Nephron progenitor cell (in vitro differentiated cells): ENCODE measurements around the gene SNRNP35.
"Not testable (repeated sequence)": the region's sequence is repeated elsewhere in the genome, so short reads cannot be mapped to it uniquely, and the experiment has no call there.

Experiments used
- DNase-seq: peaks from one replicate; pipeline ENCODE4 v3.0.0; 2021
- H3K27ac Mint-ChIP-seq: 2 replicates; pipeline ENCODE4 v1.8.0; 2021; ENCODE audit warnings: mild to moderate bottlenecking, moderate library complexity, mixed read lengths
- H3K27me3 Mint-ChIP-seq: 2 replicates; pipeline ENCODE4 v1.8.0; 2021; ENCODE audit warnings: mild to moderate bottlenecking, low read depth, mixed read lengths; ENCODE audit not compliant: poor library complexity
- H3K36me3 Mint-ChIP-seq: 2 replicates; pipeline ENCODE4 v1.8.0; 2021; ENCODE audit warnings: low read depth, mixed read lengths
- H3K4me1 Mint-ChIP-seq: 2 replicates; pipeline ENCODE4 v1.8.0; 2021; ENCODE audit warnings: mixed read lengths
- H3K4me3 Mint-ChIP-seq: 2 replicates; pipeline ENCODE4 v1.8.0; 2021; ENCODE audit warnings: mild to moderate bottlenecking, moderate library complexity, mixed read lengths
- H3K9me3 Mint-ChIP-seq: 2 replicates; pipeline ENCODE4 v1.8.0; 2021; ENCODE audit warnings: mild to moderate bottlenecking, moderate library complexity, mixed read lengths
- CTCF ChIP-seq: fragments of 200-600 bp; sonication (generic); IDR thresholded peaks from 2 replicates; pipeline ENCODE4 v1.5.0; 2021; ENCODE audit warnings: antibody characterized with exemption

SNRNP35 gene

GRCh38 chr12:123475246-123475703 is 17.3 kb downstream of the SNRNP35 start:
- Mint-ChIP-seq H3K27me3 (peaks cover 3% of the 10 kb centered on the region), H3K9me3 (no peaks in the 10 kb centered on the region), H3K4me3 (peak overlapping the region; percentile 58), H3K4me1 (peaks cover 31% of the 10 kb centered on the region), H3K27ac (peak overlapping the region; percentile 97), H3K36me3 (peaks cover 73% of the 10 kb centered on the region)
- TF ChIP-seq CTCF, result no peak
- no peak for DNase-seq

GRCh38 chr12:123478069-123478468 is 20.1 kb downstream of the SNRNP35 start:
- peaks cover 3% of the 10 kb centered on the region for H3K27me3 Mint-ChIP-seq
- DNase-seq, result no peak
- no peak overlapping the region for H3K4me3 Mint-ChIP-seq
- peak overlapping the region; percentile 29 for H3K27ac Mint-ChIP-seq
- H3K4me1 Mint-ChIP-seq, result peaks cover 31% of the 10 kb centered on the region
- H3K9me3 Mint-ChIP-seq, result no peaks in the 10 kb centered on the region
- TF ChIP-seq CTCF, result no peak
- H3K36me3 Mint-ChIP-seq, result peaks cover 69% of the 10 kb centered on the region

- H3K9me3 Mint-ChIP-seq, result no peaks in the 10 kb centered on the region
- no peak overlapping the region for H3K27ac Mint-ChIP-seq
- H3K4me1 Mint-ChIP-seq, result peaks cover 31% of the 10 kb centered on the region
- TF ChIP-seq CTCF, result no peak
- peaks cover 73% of the 10 kb centered on the region for H3K36me3 Mint-ChIP-seq
- H3K4me3 Mint-ChIP-seq, result no peak overlapping the region
- DNase-seq, result no peak
- H3K27me3 Mint-ChIP-seq, result peaks cover 3% of the 10 kb centered on the region
Observed at GRCh38 chr12:123478762-123479161, 20.8 kb downstream of the SNRNP35 start.

- DNase-seq, result no peak
- H3K27ac Mint-ChIP-seq, result peak overlapping the region; percentile 59
- no peak for TF ChIP-seq CTCF
- H3K4me1 Mint-ChIP-seq, result peaks cover 23% of the 10 kb centered on the region
- H3K27me3 Mint-ChIP-seq, result peaks cover 3% of the 10 kb centered on the region
- H3K4me3 Mint-ChIP-seq, result no peak overlapping the region
- H3K9me3 Mint-ChIP-seq, result no peaks in the 10 kb centered on the region
- H3K36me3 Mint-ChIP-seq, result peaks cover 77% of the 10 kb centered on the region
Observed at GRCh38 chr12:123479442-123480180, 21.7 kb downstream of the SNRNP35 start.

GRCh38 chr12:123481251-123481650 is 23.3 kb downstream of the SNRNP35 start:
- not testable (repeated sequence) for H3K27me3 Mint-ChIP-seq, H3K4me3 Mint-ChIP-seq, DNase-seq, H3K9me3 Mint-ChIP-seq, H3K4me1 Mint-ChIP-seq, H3K27ac Mint-ChIP-seq
- H3K36me3 Mint-ChIP-seq, result peaks cover 78% of the 10 kb centered on the region

GRCh38 chr12:123482876-123483275 is 24.9 kb downstream of the SNRNP35 start:
- Mint-ChIP-seq H3K27me3 (peaks cover 2% of the 10 kb centered on the region), H3K4me3 (no peak overlapping the region)

More at GRCh38 chr12:123482876-123483275, 24.9 kb downstream of the SNRNP35 start:
- Mint-ChIP-seq H3K9me3 (no peaks in the 10 kb centered on the region), H3K4me1 (peaks cover 3% of the 10 kb centered on the region), H3K27ac (peak overlapping the region; percentile 55), H3K36me3 (peaks cover 73% of the 10 kb centered on the region)
- no peak for TF ChIP-seq CTCF
- no peak for DNase-seq
